BLaER1 treated with 17β-estradiol and CSF1 and Interleukin-3, amounts not matched to agents 10 nM and 100 nM (cell line): ENCODE data around the gene MLN.
A peak's percentile ranks its signal among the peaks of the same experiment; 100 is the strongest.

Source experiments
- H3K27ac ChIP-seq, 11 experiments: shearing (Covaris generic); formaldehyde crosslinking; 2 replicates each; pipeline ENCODE4 v1.8.1; 2022
- H3K27me3 ChIP-seq, 11 experiments: shearing (Covaris generic); formaldehyde crosslinking; 2 replicates each; pipeline ENCODE4 v1.8.1; 2022
- H3K36me3 ChIP-seq, 11 experiments: shearing (Covaris generic); formaldehyde crosslinking; 2 replicates each; pipeline ENCODE4 v1.8.1; 2022
- H3K4me1 ChIP-seq, 10 experiments: shearing (Covaris generic); formaldehyde crosslinking; 2 replicates each; pipeline ENCODE4 v1.8.1; 2022
- H3K4me2 ChIP-seq, 11 experiments: shearing (Covaris generic); formaldehyde crosslinking; 2 replicates each; pipeline ENCODE4 v1.8.1; 2022
- H3K4me3 ChIP-seq, 10 experiments: shearing (Covaris generic); formaldehyde crosslinking; 2 replicates each; pipeline ENCODE4 v1.8.1; 2022
- H3K9ac ChIP-seq, 11 experiments: shearing (Covaris generic); formaldehyde crosslinking; 2 replicates each; pipeline ENCODE4 v1.8.1; 2022
- H3K9me3 ChIP-seq, 11 experiments: shearing (Covaris generic); formaldehyde crosslinking; replicated peaks in 1 of 11; 2 replicates each; pipeline ENCODE4 v1.8.1; 2022
- H4K20me1 ChIP-seq, 11 experiments: shearing (Covaris generic); formaldehyde crosslinking; 2 replicates each; pipeline ENCODE4 v1.8.1; 2022
- Cebpa-rat ChIP-seq, 11 experiments: shearing (Covaris generic); IDR thresholded peaks; 2 replicates each; pipeline ENCODE4 v1.8.1; 2022

MLN gene

DNA sequence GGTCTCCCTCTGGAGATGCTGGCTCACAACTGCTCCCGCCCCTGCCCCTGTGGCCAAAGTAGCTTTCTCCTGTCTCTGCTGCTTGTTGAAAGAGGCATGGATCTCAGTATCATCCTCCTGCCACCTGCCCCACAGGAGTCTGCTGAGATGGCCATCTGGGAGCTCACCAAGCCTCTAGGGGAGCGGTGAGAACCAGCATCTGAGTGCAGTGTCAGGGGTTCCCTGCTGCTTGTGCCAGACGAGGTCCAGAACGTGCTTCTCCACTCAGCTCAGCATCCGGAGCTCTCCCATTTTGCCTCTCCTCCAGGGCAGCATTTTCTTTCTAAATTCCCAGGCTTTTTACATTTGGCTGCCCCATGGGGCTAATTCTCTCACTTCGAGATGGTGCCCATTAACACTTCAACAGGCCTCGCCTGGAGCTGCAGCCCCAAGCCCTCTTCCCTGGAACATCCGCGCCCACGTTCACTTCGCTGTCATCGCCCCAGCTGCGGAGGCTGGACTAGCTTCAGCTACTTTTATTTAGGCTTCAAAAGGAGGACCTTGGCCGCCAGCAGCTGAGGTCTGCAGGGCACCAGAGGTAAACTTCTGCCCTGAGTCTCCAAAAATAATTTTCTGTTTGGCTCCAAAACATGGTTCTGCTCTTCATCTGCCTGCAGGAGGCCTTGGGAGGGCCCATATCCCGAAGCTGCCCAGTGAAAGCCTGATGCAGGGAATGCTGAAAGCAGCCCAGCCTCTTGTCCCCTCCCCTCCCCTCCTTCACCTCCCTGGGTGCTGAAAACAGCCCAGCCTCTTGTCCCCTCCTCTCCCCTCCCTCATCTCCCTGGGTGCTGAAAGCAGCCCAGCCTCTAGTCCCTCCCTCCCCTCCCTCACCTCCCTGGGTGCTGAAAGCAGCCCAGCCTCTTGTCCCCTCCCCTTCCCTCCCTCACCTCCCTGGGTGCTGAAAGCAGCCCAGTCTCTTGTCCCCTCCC is 25.2 kb upstream of the MLN start:
- no peak for TF ChIP-seq Cebpa-rat (IDR thresholded peaks at IDR 0.05)
- no peak overlapping the region for H3K9ac ChIP-seq
- no peak overlapping the region for H3K4me3 ChIP-seq
- H4K20me1 ChIP-seq = peaks cover 0 to 19% (median 0%) of the 10 kb centered on the region in 11 experiments; a peak in 2 of 22 replicates
- no peaks in the 10 kb centered on the region for H3K27me3 ChIP-seq
- H3K4me1 ChIP-seq = no peaks in the 10 kb centered on the region
- H3K27ac ChIP-seq = no peak overlapping the region
- H3K36me3 ChIP-seq = no peaks in the 10 kb centered on the region
- H3K4me2 ChIP-seq = no peak overlapping the region
- H3K9me3 ChIP-seq = peaks cover 0 to 9% (median 7%) of the 10 kb centered on the region in 11 experiments; a peak in 12 of 22 replicates

DNA sequence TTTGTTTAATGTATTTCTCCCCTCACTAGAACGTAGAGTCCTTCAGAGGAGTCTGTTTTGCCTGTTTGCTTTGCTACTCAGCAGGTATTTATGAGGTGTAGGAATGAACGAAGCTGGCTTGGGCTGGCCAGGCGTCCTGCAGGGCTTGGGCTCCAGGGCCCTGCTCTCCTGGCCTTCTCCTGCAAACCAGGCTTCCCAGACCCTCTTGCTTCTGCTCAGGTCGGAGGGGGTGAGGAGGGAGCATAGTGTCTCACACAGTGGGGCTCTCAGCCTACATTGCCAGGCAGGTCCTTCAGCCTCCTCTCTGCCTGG is 24.6 kb upstream of the MLN start:
- H3K9ac ChIP-seq = no peak overlapping the region
- peaks cover 0 to 23% (median 0%) of the 10 kb centered on the region in 11 experiments; a peak in 2 of 22 replicates for H4K20me1 ChIP-seq
- H3K36me3 ChIP-seq = no peaks in the 10 kb centered on the region
- H3K4me2 ChIP-seq = no peak overlapping the region
- H3K9me3 ChIP-seq = peaks cover 0 to 3% (median 2%) of the 10 kb centered on the region in 11 experiments; a peak in 11 of 22 replicates
- H3K4me1 ChIP-seq = no peaks in the 10 kb centered on the region
- no peaks in the 10 kb centered on the region for H3K27me3 ChIP-seq
- H3K27ac ChIP-seq = no peak overlapping the region
- H3K4me3 ChIP-seq = no peak overlapping the region
- TF ChIP-seq Cebpa-rat (IDR thresholded peaks at IDR 0.05) = no peak

DNA sequence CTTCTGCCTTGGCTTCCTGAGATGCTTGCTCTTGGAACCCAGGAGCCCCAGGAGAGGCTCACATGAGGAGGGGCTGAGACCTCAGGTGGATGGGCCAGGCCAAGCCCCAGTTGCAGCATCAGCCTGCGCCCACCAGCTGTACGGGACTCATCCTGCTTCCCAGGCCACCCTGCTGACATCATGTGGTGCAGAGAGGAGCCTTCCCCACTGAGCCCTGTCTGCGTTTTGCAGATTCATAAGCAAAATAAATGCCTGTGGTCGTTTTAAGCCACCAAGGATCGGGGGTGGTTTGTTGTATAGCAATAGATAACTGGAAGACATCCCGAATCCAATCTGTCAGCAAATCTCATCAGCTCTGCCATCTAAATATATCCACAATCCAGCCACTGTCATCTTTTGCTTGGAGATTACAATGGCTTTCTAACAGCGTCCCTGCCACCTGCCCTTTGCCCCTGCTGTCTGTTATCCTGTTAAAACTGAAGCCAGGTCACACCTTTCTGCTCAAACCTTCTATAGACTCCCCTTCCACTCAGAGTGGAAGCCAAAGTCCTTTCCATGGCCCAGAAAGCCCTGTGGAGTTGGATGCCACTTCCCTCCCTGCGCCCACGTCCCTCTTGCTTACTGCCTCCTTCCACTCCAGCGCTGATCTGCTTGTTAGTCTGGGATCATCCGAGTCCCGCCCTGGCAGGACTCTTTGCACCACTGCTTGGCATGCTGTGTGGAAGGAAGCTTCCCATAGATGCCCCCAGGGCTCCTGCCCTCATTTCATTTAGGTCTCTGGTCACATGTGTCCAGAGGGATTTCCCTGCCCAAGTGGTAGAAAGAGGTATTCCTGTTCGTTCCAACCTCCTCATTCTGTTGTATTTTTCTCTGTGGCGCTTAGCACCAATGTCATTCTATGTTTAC is 24.0 kb upstream of the MLN start:
- no peak for TF ChIP-seq Cebpa-rat (IDR thresholded peaks at IDR 0.05)
- Histone ChIP-seq H3K4me3 (no peak overlapping the region), H4K20me1 (peaks cover 0 to 23% (median 0%) of the 10 kb centered on the region in 11 experiments; a peak in 2 of 22 replicates), H3K9ac (no peak overlapping the region), H3K27ac (no peak overlapping the region), H3K4me2 (no peak overlapping the region), H3K27me3 (no peaks in the 10 kb centered on the region), H3K4me1 (no peaks in the 10 kb centered on the region), H3K36me3 (no peaks in the 10 kb centered on the region), H3K9me3 (no peaks in the 10 kb centered on the region)

DNA sequence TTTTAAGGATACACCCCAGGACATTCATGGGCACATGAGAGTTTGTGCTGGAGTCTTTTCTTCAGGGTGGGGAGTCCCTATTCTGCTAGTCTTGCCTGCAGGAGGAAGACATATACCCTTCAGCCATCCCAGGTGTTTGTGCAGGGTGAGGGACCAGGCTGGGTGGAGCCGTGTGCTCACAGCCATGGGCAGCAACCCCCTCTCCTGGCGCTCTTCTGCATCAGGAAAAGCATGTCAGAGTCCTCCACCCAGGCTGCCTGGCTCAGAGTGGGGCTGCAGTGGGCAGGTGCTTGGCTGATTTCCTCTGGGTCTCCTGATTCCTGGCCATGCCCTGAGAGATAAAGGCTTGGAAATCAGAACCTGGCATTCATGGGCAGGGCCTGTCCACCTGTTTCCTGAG is 22.7 kb upstream of the MLN start:
- H4K20me1 ChIP-seq = peaks cover 0 to 23% (median 0%) of the 10 kb centered on the region in 11 experiments; a peak in 2 of 22 replicates

DNA sequence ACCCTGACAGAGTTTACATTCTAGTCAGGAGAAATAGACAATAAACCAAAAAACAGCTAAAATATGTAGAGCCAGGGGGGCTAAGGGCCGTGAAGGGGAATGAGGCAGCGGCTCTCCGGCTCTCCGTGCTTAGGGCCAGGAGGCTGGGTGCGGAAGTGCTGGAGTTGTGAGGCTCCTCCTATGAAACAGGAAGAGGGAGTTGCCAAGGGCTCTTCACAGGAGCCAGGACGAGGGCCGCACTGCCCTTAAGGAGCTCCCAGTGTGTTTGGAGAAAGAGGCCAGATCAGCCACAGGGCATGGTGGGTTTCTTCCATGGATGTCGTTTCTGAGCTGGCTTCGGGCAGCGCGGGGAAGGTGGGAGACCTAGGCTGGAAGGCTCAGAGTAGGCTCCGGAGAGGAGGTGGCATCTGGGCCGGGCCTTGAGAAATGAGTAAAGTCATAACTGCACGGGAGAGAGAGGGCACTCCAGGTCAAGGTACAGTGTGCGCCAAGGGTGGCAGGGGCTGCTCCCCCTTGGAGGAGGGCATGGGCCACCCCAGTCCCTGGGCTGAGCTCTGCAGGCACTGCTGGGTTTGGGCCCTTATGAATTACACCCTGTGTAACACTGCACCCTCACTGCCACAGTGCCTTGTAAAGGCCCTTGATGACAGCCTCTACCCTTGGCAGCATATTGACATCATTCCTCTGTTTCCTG is 20.8 kb upstream of the MLN start:
- Histone ChIP-seq H3K27ac (no peak overlapping the region), H3K4me2 (0 out of 22 replicates have a peak overlapping the region, but pooled peaks of 1 of the 11 experiments have one; percentile 9)
- TF ChIP-seq Cebpa-rat (IDR thresholded peaks at IDR 0.05) = no peak

More for the DNA sequence above, 22.7 kb upstream of the MLN start:
- no peak overlapping the region for H3K4me3 ChIP-seq
- H3K9me3 ChIP-seq = no peaks in the 10 kb centered on the region
- H3K4me1 ChIP-seq = peaks cover 0 to 1% (median 0%) of the 10 kb centered on the region in 10 experiments; a peak in 3 of 20 replicates
- no peak for TF ChIP-seq Cebpa-rat (IDR thresholded peaks at IDR 0.05)
- H3K27ac ChIP-seq = no peak overlapping the region
- no peak overlapping the region for H3K9ac ChIP-seq
- H3K36me3 ChIP-seq = no peaks in the 10 kb centered on the region
- H3K27me3 ChIP-seq = no peaks in the 10 kb centered on the region
- no peak overlapping the region for H3K4me2 ChIP-seq

DNA sequence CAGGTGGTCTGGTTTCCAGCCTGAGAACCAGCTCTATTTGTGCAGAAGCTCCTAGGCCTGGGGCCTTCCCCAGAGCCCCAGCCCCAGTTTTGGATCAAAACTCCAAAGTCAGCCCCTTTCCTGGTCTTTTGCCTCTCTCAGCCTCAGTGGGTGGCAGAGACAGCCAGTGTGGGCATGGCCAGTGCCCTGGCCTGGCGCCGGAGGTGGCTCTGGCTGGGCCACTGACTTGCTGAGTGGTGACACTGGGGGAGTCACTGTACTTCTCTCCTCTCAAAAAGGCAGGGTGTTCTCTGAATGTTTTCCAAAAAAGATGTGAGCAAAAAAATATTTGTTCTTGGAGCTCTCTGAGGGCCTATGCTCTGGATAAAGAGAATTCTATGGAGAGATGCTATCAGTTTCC is 20.0 kb upstream of the MLN start:
- Histone ChIP-seq H3K4me3 (no peak overlapping the region), H3K36me3 (no peaks in the 10 kb centered on the region), H3K9me3 (no peaks in the 10 kb centered on the region), H3K9ac (no peak overlapping the region), H4K20me1 (peaks cover 0 to 23% (median 0%) of the 10 kb centered on the region in 11 experiments; a peak in 2 of 22 replicates), H3K4me1 (peaks cover 7 to 15% (median 13%) of the 10 kb centered on the region in 10 experiments; a peak in 17 of 20 replicates), H3K27ac (no peak overlapping the region), H3K4me2 (no peak overlapping the region), H3K27me3 (no peaks in the 10 kb centered on the region)
- no peak for TF ChIP-seq Cebpa-rat (IDR thresholded peaks at IDR 0.05)

More for the DNA sequence above, 20.8 kb upstream of the MLN start:
- Histone ChIP-seq H3K27me3 (no peaks in the 10 kb centered on the region), H3K9me3 (no peaks in the 10 kb centered on the region), H3K4me1 (peaks cover 7 to 15% (median 13%) of the 10 kb centered on the region in 10 experiments; a peak in 17 of 20 replicates), H3K36me3 (no peaks in the 10 kb centered on the region), H3K9ac (no peak overlapping the region), H3K4me3 (no peak overlapping the region), H4K20me1 (peaks cover 0 to 23% (median 0%) of the 10 kb centered on the region in 11 experiments; a peak in 2 of 22 replicates)

DNA sequence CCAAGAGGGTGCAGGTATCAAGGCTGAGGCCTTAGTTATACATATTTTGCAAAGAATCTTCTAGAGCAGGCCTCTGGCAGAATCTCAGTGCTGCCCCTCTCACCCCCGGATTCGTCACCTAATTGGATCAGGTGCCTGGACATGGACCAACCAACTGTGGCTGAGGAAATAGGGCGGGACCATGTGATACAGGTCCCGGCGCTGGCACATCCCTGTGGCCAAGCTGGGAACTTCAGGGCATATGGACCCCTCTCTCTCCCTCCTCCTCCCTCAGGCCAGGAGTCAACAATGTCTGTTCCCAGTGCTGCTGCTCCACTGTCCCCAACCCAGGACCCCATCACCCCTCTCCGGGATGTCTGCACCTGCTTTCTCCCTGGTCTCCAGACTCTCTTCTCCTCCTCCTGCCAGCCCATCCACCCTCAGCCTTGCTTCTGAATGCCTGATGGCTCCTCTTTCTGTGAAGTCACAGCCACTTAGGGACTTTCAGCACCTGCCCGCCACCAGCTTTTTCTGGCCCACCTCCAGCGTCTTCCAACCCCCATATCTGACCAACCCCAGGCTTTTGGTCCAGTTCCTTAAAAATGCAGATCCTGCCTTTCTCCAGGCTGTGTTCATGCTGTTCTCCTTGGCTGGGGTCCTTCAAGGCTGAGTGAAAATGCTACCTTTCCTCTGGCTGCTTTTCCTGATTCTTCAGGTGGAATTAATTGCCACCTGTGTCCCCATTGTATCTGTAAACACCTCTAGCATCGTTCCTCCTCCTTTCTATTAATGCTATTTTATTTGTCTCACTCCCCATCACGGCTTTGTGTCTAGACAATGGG is 19.0 kb upstream of the MLN start:
- no peaks in the 10 kb centered on the region for H3K9me3 ChIP-seq
- H3K36me3 ChIP-seq = no peaks in the 10 kb centered on the region
- no peak overlapping the region for H3K4me2 ChIP-seq
- H3K9ac ChIP-seq = no peak overlapping the region
- no peaks in the 10 kb centered on the region for H3K27me3 ChIP-seq
- peaks cover 11 to 15% (median 14%) of the 10 kb centered on the region in 10 experiments; a peak in 19 of 20 replicates for H3K4me1 ChIP-seq
- TF ChIP-seq Cebpa-rat (IDR thresholded peaks at IDR 0.05) = no peak
- H3K27ac ChIP-seq = no peak overlapping the region
- H4K20me1 ChIP-seq = peaks cover 0 to 23% (median 0%) of the 10 kb centered on the region in 11 experiments; a peak in 2 of 22 replicates
- no peak overlapping the region for H3K4me3 ChIP-seq
